Activated CD4-positive, alpha-beta T cell treated with anti-CD3 and anti-CD28 coated beads, Interleukin-2, Interleukin-6, amounts not matched to agents 100 ng/mL and 50 ng/mL, durations not matched to agents 16 hours and 8 hours (primary cell): Measurements from ENCODE around the gene CDK6.

ENCODE experiments used
- DNase-seq: peaks from one replicate; pipeline ENCODE4 v3.0.0-alpha.2; 2020

Gene CDK6

DNA sequence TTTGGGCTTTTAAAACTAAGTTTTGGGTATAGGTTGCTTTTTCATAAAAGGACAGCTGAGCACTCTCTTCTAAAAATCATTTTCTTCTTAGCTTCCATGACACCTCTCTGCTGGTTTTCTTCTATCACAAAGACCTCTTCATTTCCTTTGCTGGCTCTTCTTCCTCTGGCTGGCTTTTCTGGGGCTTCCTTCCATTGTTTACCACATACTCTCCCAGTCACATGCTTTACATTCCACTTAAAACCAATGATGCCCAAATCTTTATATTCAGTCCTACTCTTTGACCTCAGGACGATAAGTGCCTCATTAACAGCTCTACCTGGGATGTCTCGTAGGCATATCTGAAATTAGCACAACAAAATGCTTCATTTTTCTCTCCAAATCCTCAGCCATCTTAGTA is 273.0 kb downstream of the CDK6 start:
- no peak for DNase-seq

DNA sequence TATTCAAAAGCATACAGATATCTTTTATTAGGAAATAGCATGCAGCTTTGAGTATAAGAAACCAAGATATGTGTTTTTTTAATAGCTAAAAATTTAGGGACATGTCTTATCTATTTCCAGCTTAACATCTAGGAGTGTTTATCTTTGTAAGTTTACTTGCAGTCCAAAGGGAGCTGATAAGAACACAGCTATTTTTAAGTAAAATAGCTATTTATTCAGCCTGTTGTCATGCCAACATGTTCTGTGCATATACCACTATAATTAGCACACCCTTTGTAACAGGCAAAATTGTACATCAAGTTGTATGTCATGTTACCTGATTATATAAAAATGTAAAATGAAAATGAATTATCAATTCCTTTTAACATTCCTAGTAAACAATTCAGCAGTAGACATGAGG is 275.8 kb downstream of the CDK6 start:
- no peak for DNase-seq

DNA sequence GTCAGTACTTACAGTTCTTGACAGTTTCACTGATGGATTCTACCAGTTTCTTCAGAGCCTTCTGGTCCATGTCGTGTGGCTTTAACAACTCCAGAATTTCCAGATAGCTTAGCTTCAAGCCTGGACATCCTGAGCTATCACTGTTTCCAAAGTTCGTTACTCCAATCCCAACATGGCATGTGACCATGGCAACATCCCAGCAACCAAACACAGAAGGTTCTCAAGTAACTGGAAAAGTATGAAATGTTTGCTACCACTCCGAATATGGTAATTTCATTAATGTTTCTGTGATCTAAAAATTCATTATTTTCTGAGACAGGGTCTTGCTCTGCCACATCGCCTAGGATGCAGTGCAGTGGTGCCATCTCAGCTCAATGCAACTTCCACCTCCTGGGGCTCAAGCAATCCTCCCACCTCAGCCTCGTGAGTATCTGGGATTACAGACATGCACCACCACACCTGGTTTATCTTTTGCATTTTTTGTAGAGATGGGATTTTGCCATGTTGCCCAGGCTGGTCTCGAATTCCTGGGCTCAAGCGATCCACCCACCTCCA is 278.5 kb downstream of the CDK6 start:
- DNase-seq: no peak

DNA sequence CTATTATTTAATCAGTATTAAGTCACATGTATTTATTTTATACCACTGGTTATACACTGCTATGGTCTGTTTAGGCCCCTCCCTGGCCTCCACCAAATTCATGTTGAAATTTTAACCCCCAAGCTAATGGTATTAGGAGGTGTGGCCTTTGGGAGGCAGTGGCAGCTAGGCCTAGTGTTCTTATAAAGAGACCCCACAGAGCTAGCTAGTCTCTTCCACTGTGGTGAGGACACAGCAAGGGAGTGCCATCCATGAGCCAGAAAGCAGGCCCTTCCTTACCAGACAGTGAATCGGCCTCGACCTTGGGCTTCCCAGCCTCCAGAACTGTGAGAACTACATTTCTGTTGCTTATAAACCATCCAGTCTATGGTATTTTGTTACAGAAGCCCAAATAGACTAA is 279.1 kb downstream of the CDK6 start:
- DNase-seq: no peak
